GM23338 (cell line): ENCODE data around the gene MERTK. TPM values are rescaled to one million over a fixed set of nuclear protein-coding genes. Genes with fewer than 3 reads are reported as not detected.

ENCODE experiments used
- ATAC-seq: fragments of 200-7000 bp; cut with Tn5 transposase; 3 replicates; pipeline ENCODE4 v1.9.1; 2020
- DNase-seq: peaks from one replicate; pipeline ENCODE4 v3.0.0-alpha.2; 2015; ENCODE audit warnings: low spot score
- H2AFZ ChIP-seq: fragments of 200-600 bp; sonication (generic); 2 replicates; pipeline ENCODE4 v1.8.0; 2016; ENCODE audit warnings: antibody characterized with exemption, mild to moderate bottlenecking, moderate library complexity
- H3F3A ChIP-seq: fragments of 200-600 bp; sonication (generic); replicated peaks from 2 replicates; pipeline ENCODE4 v1.8.0; 2017; ENCODE audit warnings: antibody characterized with exemption, mixed run types, low read depth
- H3K27ac ChIP-seq: fragments of 200-600 bp; sonication (generic); 2 replicates; pipeline ENCODE4 v1.6.1; 2016; ENCODE audit warnings: low read depth
- H3K27me3 ChIP-seq: fragments of 200-600 bp; sonication (generic); 2 replicates; pipeline ENCODE4 v1.8.0; 2016; ENCODE audit warnings: mild to moderate bottlenecking, mixed run types, moderate library complexity; ENCODE audit not compliant: insufficient read depth
- H3K36me3 ChIP-seq: fragments of 200-600 bp; sonication (generic); 2 replicates; pipeline ENCODE4 v1.8.0; 2016; ENCODE audit warnings: mild to moderate bottlenecking; ENCODE audit not compliant: insufficient read depth
- H3K4me1 ChIP-seq: fragments of 200-600 bp; sonication (generic); 2 replicates; pipeline ENCODE4 v1.8.0; 2016; ENCODE audit warnings: mild to moderate bottlenecking, moderate library complexity; ENCODE audit not compliant: insufficient read depth
- H3K4me2 ChIP-seq: fragments of 200-600 bp; sonication (generic); 2 replicates; pipeline ENCODE4 v1.7.1; 2017; ENCODE audit warnings: mixed run types
- H3K4me3 ChIP-seq: fragments of 200-600 bp; sonication (generic); 2 replicates; pipeline ENCODE4 v1.6.1; 2016; ENCODE audit warnings: mixed run types
- H3K79me2 ChIP-seq: fragments of 200-600 bp; sonication (generic); replicated peaks from 2 replicates; pipeline ENCODE4 v1.8.0; 2017; ENCODE audit warnings: mild to moderate bottlenecking; ENCODE audit not compliant: insufficient read depth
- H3K9me2 ChIP-seq: fragments of 200-600 bp; sonication (generic); 2 replicates; pipeline ENCODE4 v1.8.0; 2017; ENCODE audit not compliant: insufficient read depth
- H4K20me1 ChIP-seq: fragments of 200-600 bp; sonication (generic); replicated peaks from 2 replicates; pipeline ENCODE4 v1.8.0; 2017; ENCODE audit warnings: mild to moderate bottlenecking; ENCODE audit not compliant: insufficient read depth
- H3K27ac Mint-ChIP-seq: 2 replicates; pipeline ENCODE4 v1.8.0; 2020; ENCODE audit warnings: inconsistent platforms, mild to moderate bottlenecking, moderate library complexity, mixed read lengths
- H3K27me3 Mint-ChIP-seq: 3 replicates; pipeline ENCODE4 v1.8.0; 2022; ENCODE audit warnings: low read depth, mild to moderate bottlenecking, moderate library complexity, mixed read lengths, inconsistent platforms; ENCODE audit not compliant: insufficient read depth, poor library complexity
- H3K36me3 Mint-ChIP-seq: 3 replicates; pipeline ENCODE4 v1.8.0; 2021; ENCODE audit warnings: low read depth, mild to moderate bottlenecking, inconsistent platforms, moderate library complexity, mixed read lengths
- H3K4me1 Mint-ChIP-seq: 3 replicates; pipeline ENCODE4 v1.8.0; 2020; ENCODE audit warnings: mild to moderate bottlenecking, inconsistent platforms, mixed read lengths
- H3K4me3 Mint-ChIP-seq: 3 replicates; pipeline ENCODE4 v1.8.0; 2021; ENCODE audit warnings: moderate library complexity, mild to moderate bottlenecking, inconsistent platforms, mixed read lengths
- H3K9me3 Mint-ChIP-seq: 3 replicates; pipeline ENCODE4 v1.8.0; 2020; ENCODE audit warnings: moderate library complexity, mild to moderate bottlenecking, inconsistent platforms, mixed read lengths
- EZH2phosphoT487 ChIP-seq: fragments of 200-600 bp; sonication (generic); IDR thresholded peaks from one replicate; pipeline ENCODE4 v1.8.1; 2018; ENCODE audit warnings: antibody characterized with exemption; ENCODE audit not compliant: unreplicated experiment
- NANOG ChIP-seq: IDR thresholded peaks from 2 replicates; pipeline ENCODE4 v1.6.1; 2016; ENCODE audit warnings: antibody characterized with exemption, borderline replicate concordance
- POLR2AphosphoS5 ChIP-seq: IDR thresholded peaks from 2 replicates; pipeline ENCODE4 v1.6.1; 2016; ENCODE audit warnings: antibody characterized with exemption, low read depth
- STAT1 ChIP-seq: IDR thresholded peaks from one replicate; pipeline ENCODE4 v1.6.1; 2016; ENCODE audit warnings: antibody characterized with exemption; ENCODE audit not compliant: unreplicated experiment
- ZNF114 ChIP-seq: fragments of 250-450 bp; sonication (Bioruptor Pico); IDR thresholded peaks from 2 replicates; pipeline ENCODE4 v1.5.0; 2020; ENCODE audit warnings: mild to moderate bottlenecking, moderate library complexity
- ZNF331 ChIP-seq: fragments of 250-450 bp; sonication (Bioruptor Pico); IDR thresholded peaks from 2 replicates; pipeline ENCODE4 v1.5.0; 2020; ENCODE audit warnings: low read depth, mild to moderate bottlenecking, moderate library complexity
- polyA plus RNA-seq: library from polyadenylated mRNA; unstranded; fragments of >200 nt; fragmentation: Nextera tagmentation; extraction: Ambion mirVana; gene quantifications from 2 replicates; pipeline ENCODE4 v1.2.1, GENCODE V29; 2016
- total RNA-seq: library from RNA; depleted of rRNA; stranded (reverse); fragments of >200 nt; shearing (Covaris generic); gene quantifications from 2 replicates; pipeline ENCODE4 v1.2.3, GENCODE V29; 2014
- TF ChIP-seq, protein P1 (sequence below), 2 experiments: fragments of 200-600 bp in 1 of 2; sonication (generic) in 1 of 2; conservative IDR thresholded peaks; 2 replicates each; pipeline versions ENCODE4 v1.5.1 to v1.6.1; 2016 to 2017; ENCODE audit warnings: antibody characterized with exemption in 2 of 2, low read depth in 2 of 2, mild to moderate bottlenecking in 2 of 2, moderate library complexity in 1 of 2
- TF ChIP-seq, protein P2 (sequence below): fragments of 250-450 bp; sonication (Bioruptor Pico); IDR thresholded peaks from 2 replicates; pipeline ENCODE4 v1.5.0; 2020; ENCODE audit warnings: mild to moderate bottlenecking, moderate library complexity
- TF ChIP-seq, protein P3 (sequence below): IDR thresholded peaks from one replicate; pipeline ENCODE4 v1.6.1; 2018; ENCODE audit warnings: antibody characterized with exemption; ENCODE audit not compliant: unreplicated experiment

Gene MERTK
- total and polyA plus RNA-seq, 2 experiments from 2014 or later = 3.0 to 9.0 TPM

DNA sequence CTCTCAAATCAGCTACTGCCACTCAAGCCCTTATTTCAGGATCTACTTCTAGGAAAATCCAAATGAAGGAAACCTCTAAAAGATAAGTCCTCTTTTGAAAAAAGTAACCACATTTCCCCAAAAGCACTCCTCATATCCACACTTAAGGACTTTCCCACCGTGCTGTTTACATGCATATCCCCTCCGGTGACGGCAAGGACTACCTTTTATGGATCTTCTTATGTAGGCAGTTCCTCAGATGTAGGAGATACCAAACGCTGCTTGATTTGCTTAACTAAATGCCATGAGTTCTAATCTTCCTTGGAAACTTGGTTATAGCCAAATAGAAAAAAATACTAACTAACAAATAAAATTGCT, 149.8 kb downstream of the MERTK start:
- Mint-ChIP-seq H3K27me3 (peaks cover 5% of the 10 kb centered on the region), H3K4me1 (peaks cover 19% of the 10 kb centered on the region), H3K27ac (no peak overlapping the region), H3K36me3 (peaks cover 10% of the 10 kb centered on the region), H3K9me3 (peaks cover 32% of the 10 kb centered on the region), H3K4me3 (no peak overlapping the region; the same call in 2 of the 3 replicates)
- Histone ChIP-seq H3K4me2 (no peak overlapping the region; the same call in 1 of the 2 replicates), H3K27me3 (no peaks in the 10 kb centered on the region), H3F3A (no peaks in the 10 kb centered on the region), H3K4me1 (peaks cover 15% of the 10 kb centered on the region), H3K79me2 (no peaks in the 10 kb centered on the region), H4K20me1 (no peaks in the 10 kb centered on the region), H3K36me3 (no peaks in the 10 kb centered on the region), H3K4me3 (no peak overlapping the region), H3K9me2 (no peaks in the 10 kb centered on the region), H3K27ac (no peak overlapping the region), H2AFZ (peak overlapping the region; percentile 74)
- no peak for TF ChIP-seq EZH2phosphoT487
- TF ChIP-seq STAT1 = no peak
- no peak for TF ChIP-seq NANOG
- TF ChIP-seq, protein P1, sequence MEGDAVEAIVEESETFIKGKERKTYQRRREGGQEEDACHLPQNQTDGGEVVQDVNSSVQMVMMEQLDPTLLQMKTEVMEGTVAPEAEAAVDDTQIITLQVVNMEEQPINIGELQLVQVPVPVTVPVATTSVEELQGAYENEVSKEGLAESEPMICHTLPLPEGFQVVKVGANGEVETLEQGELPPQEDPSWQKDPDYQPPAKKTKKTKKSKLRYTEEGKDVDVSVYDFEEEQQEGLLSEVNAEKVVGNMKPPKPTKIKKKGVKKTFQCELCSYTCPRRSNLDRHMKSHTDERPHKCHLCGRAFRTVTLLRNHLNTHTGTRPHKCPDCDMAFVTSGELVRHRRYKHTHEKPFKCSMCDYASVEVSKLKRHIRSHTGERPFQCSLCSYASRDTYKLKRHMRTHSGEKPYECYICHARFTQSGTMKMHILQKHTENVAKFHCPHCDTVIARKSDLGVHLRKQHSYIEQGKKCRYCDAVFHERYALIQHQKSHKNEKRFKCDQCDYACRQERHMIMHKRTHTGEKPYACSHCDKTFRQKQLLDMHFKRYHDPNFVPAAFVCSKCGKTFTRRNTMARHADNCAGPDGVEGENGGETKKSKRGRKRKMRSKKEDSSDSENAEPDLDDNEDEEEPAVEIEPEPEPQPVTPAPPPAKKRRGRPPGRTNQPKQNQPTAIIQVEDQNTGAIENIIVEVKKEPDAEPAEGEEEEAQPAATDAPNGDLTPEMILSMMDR (conservative IDR thresholded peaks at IDR 0.05; ENCODE audit: low read depth in 2 of 2) = no peak
- TF ChIP-seq ZNF331 (CRISPR knock-in tag) = no peak
- no peak for TF ChIP-seq POLR2AphosphoS5
- TF ChIP-seq, protein P2, sequence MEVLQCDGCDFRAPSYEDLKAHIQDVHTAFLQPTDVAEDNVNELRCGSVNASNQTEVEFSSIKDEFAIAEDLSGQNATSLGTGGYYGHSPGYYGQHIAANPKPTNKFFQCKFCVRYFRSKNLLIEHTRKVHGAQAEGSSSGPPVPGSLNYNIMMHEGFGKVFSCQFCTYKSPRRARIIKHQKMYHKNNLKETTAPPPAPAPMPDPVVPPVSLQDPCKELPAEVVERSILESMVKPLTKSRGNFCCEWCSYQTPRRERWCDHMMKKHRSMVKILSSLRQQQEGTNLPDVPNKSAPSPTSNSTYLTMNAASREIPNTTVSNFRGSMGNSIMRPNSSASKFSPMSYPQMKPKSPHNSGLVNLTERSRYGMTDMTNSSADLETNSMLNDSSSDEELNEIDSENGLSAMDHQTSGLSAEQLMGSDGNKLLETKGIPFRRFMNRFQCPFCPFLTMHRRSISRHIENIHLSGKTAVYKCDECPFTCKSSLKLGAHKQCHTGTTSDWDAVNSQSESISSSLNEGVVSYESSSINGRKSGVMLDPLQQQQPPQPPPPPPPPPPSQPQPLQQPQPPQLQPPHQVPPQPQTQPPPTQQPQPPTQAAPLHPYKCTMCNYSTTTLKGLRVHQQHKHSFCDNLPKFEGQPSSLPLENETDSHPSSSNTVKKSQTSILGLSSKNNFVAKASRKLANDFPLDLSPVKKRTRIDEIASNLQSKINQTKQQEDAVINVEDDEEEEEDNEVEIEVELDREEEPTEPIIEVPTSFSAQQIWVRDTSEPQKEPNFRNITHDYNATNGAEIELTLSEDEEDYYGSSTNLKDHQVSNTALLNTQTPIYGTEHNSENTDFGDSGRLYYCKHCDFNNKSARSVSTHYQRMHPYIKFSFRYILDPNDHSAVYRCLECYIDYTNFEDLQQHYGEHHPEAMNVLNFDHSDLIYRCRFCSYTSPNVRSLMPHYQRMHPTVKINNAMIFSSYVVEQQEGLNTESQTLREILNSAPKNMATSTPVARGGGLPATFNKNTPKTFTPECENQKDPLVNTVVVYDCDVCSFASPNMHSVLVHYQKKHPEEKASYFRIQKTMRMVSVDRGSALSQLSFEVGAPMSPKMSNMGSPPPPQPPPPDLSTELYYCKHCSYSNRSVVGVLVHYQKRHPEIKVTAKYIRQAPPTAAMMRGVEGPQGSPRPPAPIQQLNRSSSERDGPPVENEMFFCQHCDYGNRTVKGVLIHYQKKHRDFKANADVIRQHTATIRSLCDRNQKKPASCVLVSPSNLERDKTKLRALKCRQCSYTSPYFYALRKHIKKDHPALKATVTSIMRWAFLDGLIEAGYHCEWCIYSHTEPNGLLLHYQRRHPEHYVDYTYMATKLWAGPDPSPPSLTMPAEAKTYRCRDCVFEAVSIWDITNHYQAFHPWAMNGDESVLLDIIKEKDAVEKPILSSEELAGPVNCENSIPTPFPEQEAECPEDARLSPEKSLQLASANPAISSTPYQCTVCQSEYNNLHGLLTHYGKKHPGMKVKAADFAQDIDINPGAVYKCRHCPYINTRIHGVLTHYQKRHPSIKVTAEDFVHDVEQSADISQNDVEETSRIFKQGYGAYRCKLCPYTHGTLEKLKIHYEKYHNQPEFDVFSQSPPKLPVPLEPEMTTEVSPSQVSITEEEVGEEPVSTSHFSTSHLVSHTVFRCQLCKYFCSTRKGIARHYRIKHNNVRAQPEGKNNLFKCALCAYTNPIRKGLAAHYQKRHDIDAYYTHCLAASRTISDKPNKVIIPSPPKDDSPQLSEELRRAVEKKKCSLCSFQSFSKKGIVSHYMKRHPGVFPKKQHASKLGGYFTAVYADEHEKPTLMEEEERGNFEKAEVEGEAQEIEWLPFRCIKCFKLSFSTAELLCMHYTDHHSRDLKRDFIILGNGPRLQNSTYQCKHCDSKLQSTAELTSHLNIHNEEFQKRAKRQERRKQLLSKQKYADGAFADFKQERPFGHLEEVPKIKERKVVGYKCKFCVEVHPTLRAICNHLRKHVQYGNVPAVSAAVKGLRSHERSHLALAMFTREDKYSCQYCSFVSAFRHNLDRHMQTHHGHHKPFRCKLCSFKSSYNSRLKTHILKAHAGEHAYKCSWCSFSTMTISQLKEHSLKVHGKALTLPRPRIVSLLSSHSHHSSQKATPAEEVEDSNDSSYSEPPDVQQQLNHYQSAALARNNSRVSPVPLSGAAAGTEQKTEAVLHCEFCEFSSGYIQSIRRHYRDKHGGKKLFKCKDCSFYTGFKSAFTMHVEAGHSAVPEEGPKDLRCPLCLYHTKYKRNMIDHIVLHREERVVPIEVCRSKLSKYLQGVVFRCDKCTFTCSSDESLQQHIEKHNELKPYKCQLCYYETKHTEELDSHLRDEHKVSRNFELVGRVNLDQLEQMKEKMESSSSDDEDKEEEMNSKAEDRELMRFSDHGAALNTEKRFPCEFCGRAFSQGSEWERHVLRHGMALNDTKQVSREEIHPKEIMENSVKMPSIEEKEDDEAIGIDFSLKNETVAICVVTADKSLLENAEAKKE (CRISPR knock-in tag) = no peak
- TF ChIP-seq ZNF114 (CRISPR knock-in tag) = no peak
- TF ChIP-seq, protein P3, sequence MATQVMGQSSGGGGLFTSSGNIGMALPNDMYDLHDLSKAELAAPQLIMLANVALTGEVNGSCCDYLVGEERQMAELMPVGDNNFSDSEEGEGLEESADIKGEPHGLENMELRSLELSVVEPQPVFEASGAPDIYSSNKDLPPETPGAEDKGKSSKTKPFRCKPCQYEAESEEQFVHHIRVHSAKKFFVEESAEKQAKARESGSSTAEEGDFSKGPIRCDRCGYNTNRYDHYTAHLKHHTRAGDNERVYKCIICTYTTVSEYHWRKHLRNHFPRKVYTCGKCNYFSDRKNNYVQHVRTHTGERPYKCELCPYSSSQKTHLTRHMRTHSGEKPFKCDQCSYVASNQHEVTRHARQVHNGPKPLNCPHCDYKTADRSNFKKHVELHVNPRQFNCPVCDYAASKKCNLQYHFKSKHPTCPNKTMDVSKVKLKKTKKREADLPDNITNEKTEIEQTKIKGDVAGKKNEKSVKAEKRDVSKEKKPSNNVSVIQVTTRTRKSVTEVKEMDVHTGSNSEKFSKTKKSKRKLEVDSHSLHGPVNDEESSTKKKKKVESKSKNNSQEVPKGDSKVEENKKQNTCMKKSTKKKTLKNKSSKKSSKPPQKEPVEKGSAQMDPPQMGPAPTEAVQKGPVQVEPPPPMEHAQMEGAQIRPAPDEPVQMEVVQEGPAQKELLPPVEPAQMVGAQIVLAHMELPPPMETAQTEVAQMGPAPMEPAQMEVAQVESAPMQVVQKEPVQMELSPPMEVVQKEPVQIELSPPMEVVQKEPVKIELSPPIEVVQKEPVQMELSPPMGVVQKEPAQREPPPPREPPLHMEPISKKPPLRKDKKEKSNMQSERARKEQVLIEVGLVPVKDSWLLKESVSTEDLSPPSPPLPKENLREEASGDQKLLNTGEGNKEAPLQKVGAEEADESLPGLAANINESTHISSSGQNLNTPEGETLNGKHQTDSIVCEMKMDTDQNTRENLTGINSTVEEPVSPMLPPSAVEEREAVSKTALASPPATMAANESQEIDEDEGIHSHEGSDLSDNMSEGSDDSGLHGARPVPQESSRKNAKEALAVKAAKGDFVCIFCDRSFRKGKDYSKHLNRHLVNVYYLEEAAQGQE = no peak
- DNase-seq = no peak
- ATAC-seq = peak; percentile 44
